Neural cell (in vitro differentiated cells): ENCODE measurements around the gene MAML3.

ENCODE experiments used
- POLR2AphosphoS5 ChIP-seq: IDR thresholded peaks from 2 replicates; pipeline ENCODE4 v1.6.1; 2012
- RAD21 ChIP-seq: fragments of 450-650 bp; conservative IDR thresholded peaks from 2 replicates; pipeline ENCODE4 v1.6.1; 2014; ENCODE audit warnings: antibody characterized with exemption, mild to moderate bottlenecking, moderate library complexity
- SMC3 ChIP-seq: fragments of 450-650 bp; conservative IDR thresholded peaks from 2 replicates; pipeline ENCODE4 v1.6.1; 2014; ENCODE audit warnings: antibody characterized with exemption, mild to moderate bottlenecking, moderate library complexity; ENCODE audit not compliant: poor library complexity
- TF ChIP-seq, protein P1 (sequence below): IDR thresholded peaks from 2 replicates; pipeline ENCODE4 v1.6.1; 2012; ENCODE audit warnings: borderline replicate concordance
- TF ChIP-seq, protein P2 (sequence below): fragments of 450-650 bp; IDR thresholded peaks from 2 replicates; pipeline ENCODE4 v1.5.1; 2014; ENCODE audit warnings: antibody characterized with exemption, mild to moderate bottlenecking, moderate library complexity; ENCODE audit not compliant: poor library complexity, severe bottlenecking

DNA sequence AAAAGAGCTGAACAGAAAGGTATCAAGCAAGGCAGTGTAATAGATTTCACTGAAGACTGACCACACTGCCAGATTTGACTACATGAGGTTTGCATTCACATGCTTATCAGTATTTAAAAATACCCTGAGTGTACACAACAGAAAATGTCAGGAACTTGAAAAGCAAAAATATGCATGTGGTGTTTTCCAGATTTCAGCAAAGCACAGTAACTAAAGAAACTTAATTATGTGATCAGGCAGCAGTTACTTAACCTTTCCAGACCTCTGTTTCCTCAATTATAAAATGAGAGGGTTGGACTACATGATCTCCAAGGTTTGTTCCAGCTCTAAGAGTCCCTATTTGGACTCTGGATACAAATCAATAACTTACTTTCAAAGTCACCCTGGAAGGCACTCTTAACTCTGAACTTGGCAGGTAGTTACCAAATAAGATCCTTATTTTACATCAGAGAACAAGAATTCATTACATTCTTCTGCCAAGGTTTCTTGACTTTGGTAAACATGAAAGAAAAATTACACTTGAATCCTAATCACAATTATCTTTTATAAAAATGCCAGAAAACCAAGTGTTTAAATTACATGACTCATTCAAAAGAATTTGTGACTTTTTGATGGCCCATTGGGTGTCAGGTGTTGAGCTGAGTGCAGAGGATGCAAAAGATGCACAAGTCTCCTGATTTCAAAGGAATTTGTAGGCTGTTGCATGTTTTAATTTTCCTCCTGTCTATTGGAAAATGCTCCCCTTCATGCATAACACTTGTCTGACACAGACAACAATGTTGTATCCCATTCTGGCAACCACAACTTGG is 246.8 kb downstream of the MAML3 start:
- TF ChIP-seq, protein P1, sequence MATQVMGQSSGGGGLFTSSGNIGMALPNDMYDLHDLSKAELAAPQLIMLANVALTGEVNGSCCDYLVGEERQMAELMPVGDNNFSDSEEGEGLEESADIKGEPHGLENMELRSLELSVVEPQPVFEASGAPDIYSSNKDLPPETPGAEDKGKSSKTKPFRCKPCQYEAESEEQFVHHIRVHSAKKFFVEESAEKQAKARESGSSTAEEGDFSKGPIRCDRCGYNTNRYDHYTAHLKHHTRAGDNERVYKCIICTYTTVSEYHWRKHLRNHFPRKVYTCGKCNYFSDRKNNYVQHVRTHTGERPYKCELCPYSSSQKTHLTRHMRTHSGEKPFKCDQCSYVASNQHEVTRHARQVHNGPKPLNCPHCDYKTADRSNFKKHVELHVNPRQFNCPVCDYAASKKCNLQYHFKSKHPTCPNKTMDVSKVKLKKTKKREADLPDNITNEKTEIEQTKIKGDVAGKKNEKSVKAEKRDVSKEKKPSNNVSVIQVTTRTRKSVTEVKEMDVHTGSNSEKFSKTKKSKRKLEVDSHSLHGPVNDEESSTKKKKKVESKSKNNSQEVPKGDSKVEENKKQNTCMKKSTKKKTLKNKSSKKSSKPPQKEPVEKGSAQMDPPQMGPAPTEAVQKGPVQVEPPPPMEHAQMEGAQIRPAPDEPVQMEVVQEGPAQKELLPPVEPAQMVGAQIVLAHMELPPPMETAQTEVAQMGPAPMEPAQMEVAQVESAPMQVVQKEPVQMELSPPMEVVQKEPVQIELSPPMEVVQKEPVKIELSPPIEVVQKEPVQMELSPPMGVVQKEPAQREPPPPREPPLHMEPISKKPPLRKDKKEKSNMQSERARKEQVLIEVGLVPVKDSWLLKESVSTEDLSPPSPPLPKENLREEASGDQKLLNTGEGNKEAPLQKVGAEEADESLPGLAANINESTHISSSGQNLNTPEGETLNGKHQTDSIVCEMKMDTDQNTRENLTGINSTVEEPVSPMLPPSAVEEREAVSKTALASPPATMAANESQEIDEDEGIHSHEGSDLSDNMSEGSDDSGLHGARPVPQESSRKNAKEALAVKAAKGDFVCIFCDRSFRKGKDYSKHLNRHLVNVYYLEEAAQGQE = no peak
- TF ChIP-seq, protein P2, sequence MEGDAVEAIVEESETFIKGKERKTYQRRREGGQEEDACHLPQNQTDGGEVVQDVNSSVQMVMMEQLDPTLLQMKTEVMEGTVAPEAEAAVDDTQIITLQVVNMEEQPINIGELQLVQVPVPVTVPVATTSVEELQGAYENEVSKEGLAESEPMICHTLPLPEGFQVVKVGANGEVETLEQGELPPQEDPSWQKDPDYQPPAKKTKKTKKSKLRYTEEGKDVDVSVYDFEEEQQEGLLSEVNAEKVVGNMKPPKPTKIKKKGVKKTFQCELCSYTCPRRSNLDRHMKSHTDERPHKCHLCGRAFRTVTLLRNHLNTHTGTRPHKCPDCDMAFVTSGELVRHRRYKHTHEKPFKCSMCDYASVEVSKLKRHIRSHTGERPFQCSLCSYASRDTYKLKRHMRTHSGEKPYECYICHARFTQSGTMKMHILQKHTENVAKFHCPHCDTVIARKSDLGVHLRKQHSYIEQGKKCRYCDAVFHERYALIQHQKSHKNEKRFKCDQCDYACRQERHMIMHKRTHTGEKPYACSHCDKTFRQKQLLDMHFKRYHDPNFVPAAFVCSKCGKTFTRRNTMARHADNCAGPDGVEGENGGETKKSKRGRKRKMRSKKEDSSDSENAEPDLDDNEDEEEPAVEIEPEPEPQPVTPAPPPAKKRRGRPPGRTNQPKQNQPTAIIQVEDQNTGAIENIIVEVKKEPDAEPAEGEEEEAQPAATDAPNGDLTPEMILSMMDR = no peak
- no peak for TF ChIP-seq SMC3
- TF ChIP-seq POLR2AphosphoS5 = no peak
- no peak for TF ChIP-seq RAD21
